NT2/D1 (cell line): ENCODE results near the gene INHBB.

Experiments used
- DNase-seq: peaks from one replicate; pipeline ENCODE4 v3.0.0-alpha.2; 2011; ENCODE audit warnings: low read depth, low spot score
- H3K27me3 ChIP-seq: 2 replicates; pipeline ENCODE4 v1.6.0; 2011; ENCODE audit warnings: mild to moderate bottlenecking; ENCODE audit not compliant: insufficient read length, insufficient read depth
- H3K36me3 ChIP-seq: 2 replicates; pipeline ENCODE4 v1.6.1; 2011; ENCODE audit warnings: mild to moderate bottlenecking, low read length, mixed read lengths; ENCODE audit not compliant: insufficient read depth, insufficient read length
- H3K4me1 ChIP-seq: 2 replicates; pipeline ENCODE4 v1.5.1; 2011; ENCODE audit not compliant: insufficient read depth, insufficient read length
- H3K4me3 ChIP-seq: 2 replicates; pipeline ENCODE4 v1.5.1; 2011; ENCODE audit warnings: low read depth; ENCODE audit not compliant: insufficient read length
- H3K9ac ChIP-seq: 2 replicates; pipeline ENCODE4 v1.6.0; 2011; ENCODE audit warnings: low read depth; ENCODE audit not compliant: insufficient read length
- H3K9me3 ChIP-seq: 2 replicates; pipeline ENCODE4 v1.5.1; 2011; ENCODE audit warnings: mild to moderate bottlenecking, low read length; ENCODE audit not compliant: insufficient read depth
- SUZ12 ChIP-seq: IDR thresholded peaks from 2 replicates; pipeline ENCODE4 v1.6.1; 2011; ENCODE audit not compliant: insufficient read length, insufficient read depth; ENCODE audit errors: extremely low read depth
- YY1 ChIP-seq: IDR thresholded peaks from 2 replicates; pipeline ENCODE4 v1.6.1; 2011; ENCODE audit not compliant: insufficient read length, insufficient read depth
- ZNF274 ChIP-seq: IDR thresholded peaks from 2 replicates; pipeline ENCODE4 v1.6.1; 2011; ENCODE audit warnings: mild to moderate bottlenecking, low read depth, low read length

INHBB gene

GRCh38 chr2:120321721-120322284 is 24.1 kb upstream of the INHBB start:
- Histone ChIP-seq H3K9ac (no peak overlapping the region), H3K4me1 (peaks cover 4% of the 10 kb centered on the region), H3K9me3 (peaks cover 4% of the 10 kb centered on the region; the same call in 1 of the 2 replicates), H3K36me3 (no peaks in the 10 kb centered on the region), H3K27me3 (peaks cover 5% of the 10 kb centered on the region), H3K4me3 (no peak overlapping the region)
- TF ChIP-seq ZNF274: no peak
- TF ChIP-seq YY1: no peak
- TF ChIP-seq SUZ12: no peak
- no peak for DNase-seq

- H3K4me1 ChIP-seq: peaks cover 4% of the 10 kb centered on the region
- H3K27me3 ChIP-seq: peaks cover 6% of the 10 kb centered on the region
- H3K4me3 ChIP-seq: no peak overlapping the region
- H3K36me3 ChIP-seq: no peaks in the 10 kb centered on the region
- H3K9ac ChIP-seq: no peak overlapping the region
- peaks cover 4% of the 10 kb centered on the region; the same call in 1 of the 2 replicates for H3K9me3 ChIP-seq
- no peak for TF ChIP-seq YY1
- no peak for TF ChIP-seq ZNF274
- TF ChIP-seq SUZ12: no peak
- DNase-seq: no peak
Observed at GRCh38 chr2:120322329-120322728, 23.6 kb upstream of the INHBB start.

- Histone ChIP-seq H3K4me3 (no peak overlapping the region), H3K9me3 (peaks cover 4% of the 10 kb centered on the region; the same call in 1 of the 2 replicates), H3K9ac (no peak overlapping the region), H3K27me3 (peaks cover 12% of the 10 kb centered on the region), H3K4me1 (peaks cover 4% of the 10 kb centered on the region), H3K36me3 (no peaks in the 10 kb centered on the region)
- TF ChIP-seq YY1 (no peak), SUZ12 (no peak)
- no peak for DNase-seq
Observed at GRCh38 chr2:120323214-120323613, 22.7 kb upstream of the INHBB start.

- peaks cover 4% of the 10 kb centered on the region for H3K4me1 ChIP-seq
Observed at GRCh38 chr2:120323807-120324399, 22.0 kb upstream of the INHBB start.

GRCh38 chr2:120324933-120325332 is 21.0 kb upstream of the INHBB start:
- DNase-seq: no peak
- Histone ChIP-seq H3K27me3 (peaks cover 29% of the 10 kb centered on the region), H3K36me3 (no peaks in the 10 kb centered on the region), H3K9me3 (peaks cover 4% of the 10 kb centered on the region; the same call in 1 of the 2 replicates), H3K9ac (no peak overlapping the region), H3K4me1 (no peaks in the 10 kb centered on the region), H3K4me3 (no peak overlapping the region)
- TF ChIP-seq ZNF274: no peak
- TF ChIP-seq SUZ12: no peak
- no peak for TF ChIP-seq YY1

More at GRCh38 chr2:120323807-120324399, 22.0 kb upstream of the INHBB start:
- Histone ChIP-seq H3K27me3 (peaks cover 19% of the 10 kb centered on the region), H3K9ac (no peak overlapping the region), H3K36me3 (no peaks in the 10 kb centered on the region), H3K9me3 (peaks cover 4% of the 10 kb centered on the region; the same call in 1 of the 2 replicates), H3K4me3 (no peak overlapping the region)
- no peak for TF ChIP-seq SUZ12
- no peak for TF ChIP-seq ZNF274
- TF ChIP-seq YY1: no peak
- no peak for DNase-seq

GRCh38 chr2:120326066-120326465 is 19.9 kb upstream of the INHBB start:
- Histone ChIP-seq H3K4me1 (no peaks in the 10 kb centered on the region), H3K27me3 (peaks cover 33% of the 10 kb centered on the region)
- TF ChIP-seq SUZ12 (no peak), YY1 (no peak), ZNF274 (no peak)

GRCh38 chr2:120330946-120331822 is 14.8 kb upstream of the INHBB start:
- TF ChIP-seq ZNF274 (no peak), YY1 (no peak), SUZ12 (no peak)
- Histone ChIP-seq H3K4me1 (no peaks in the 10 kb centered on the region), H3K36me3 (no peaks in the 10 kb centered on the region), H3K27me3 (peaks cover 51% of the 10 kb centered on the region), H3K4me3 (no peak overlapping the region), H3K9ac (no peak overlapping the region), H3K9me3 (no peaks in the 10 kb centered on the region)
- DNase-seq: no peak

More at GRCh38 chr2:120326066-120326465, 19.9 kb upstream of the INHBB start:
- no peak for DNase-seq
- Histone ChIP-seq H3K4me3 (no peak overlapping the region), H3K36me3 (no peaks in the 10 kb centered on the region), H3K9ac (no peak overlapping the region), H3K9me3 (peaks cover 4% of the 10 kb centered on the region; the same call in 1 of the 2 replicates)
